ENCODE results near the gene GNB5. TPM values are rescaled to one million over a fixed set of nuclear protein-coding genes. Genes with fewer than 3 reads are reported as not detected.

The GNB5 gene
- total RNA-seq, 1 experiment from 2014 or later: 22.8 TPM

GRCh38 chr15:52148403-52148802 is 42.8 kb downstream of the GNB5 start:
- ChIA-PET CTCF (no interaction called here), POLR2A (ENCODE audit: low non-redundant PET) (no interaction called here)
- H3K27ac ChIP-seq (ENCODE audit: low read depth, low read length, poor library complexity, severe bottlenecking): no peak overlapping the region
- H3K27me3 ChIP-seq (replicated peaks; ENCODE audit: insufficient read depth, low read depth, low read length, poor library complexity): no peaks in the 10 kb centered on the region
- H3K9me3 ChIP-seq (ENCODE audit: low read depth, low read length, poor library complexity, severe bottlenecking): no peaks in the 10 kb centered on the region
- no peak for DNase-seq (ENCODE audit: low spot score)
- H3K4me3 ChIP-seq (ENCODE audit: low read depth, low read length, poor library complexity, severe bottlenecking): no peak overlapping the region
- H3K4me1 ChIP-seq (ENCODE audit: insufficient read depth, low read length, poor library complexity, severe bottlenecking): peaks cover 11% of the 10 kb centered on the region
- TF ChIP-seq EZH2 (IDR thresholded peaks at IDR 0.05; ENCODE audit: borderline replicate concordance, low read depth, low read length, poor library complexity, severe bottlenecking): no peak
- TF ChIP-seq CTCF (conservative IDR thresholded peaks at IDR 0.05; ENCODE audit: low read depth, low read length): no peak
- peaks cover 4% of the 10 kb centered on the region for H3K36me3 ChIP-seq (ENCODE audit: insufficient read depth, low read length, poor library complexity, severe bottlenecking)
- intact Hi-C loops (cut with micrococcal nuclease; ENCODE audit: unreplicated experiment): loop anchor here (10.0 kb wide), 1 partner anchor 364 kb away; no protein-coding TSS in a partner anchor
- BruUV-seq (replicated peaks): no TSS peak

- H3K27me3 ChIP-seq (replicated peaks; ENCODE audit: insufficient read depth, low read depth, low read length, poor library complexity): no peaks in the 10 kb centered on the region
- H3K9me3 ChIP-seq (ENCODE audit: low read depth, low read length, poor library complexity, severe bottlenecking): no peaks in the 10 kb centered on the region
- intact Hi-C loops (cut with micrococcal nuclease; ENCODE audit: unreplicated experiment): loop anchor here (10.0 kb wide), 1 partner anchor 362 kb away; no protein-coding TSS in a partner anchor
- no TSS peak for BruUV-seq (replicated peaks)
- TF ChIP-seq CTCF (conservative IDR thresholded peaks at IDR 0.05; ENCODE audit: low read depth, low read length) (no peak), EZH2 (IDR thresholded peaks at IDR 0.05; ENCODE audit: borderline replicate concordance, low read depth, low read length, poor library complexity, severe bottlenecking) (no peak)
- H3K4me1 ChIP-seq (ENCODE audit: insufficient read depth, low read length, poor library complexity, severe bottlenecking): peaks cover 11% of the 10 kb centered on the region
- POLR2A ChIA-PET (ENCODE audit: low non-redundant PET): interaction anchor here (0.7 kb wide), 1 partner anchor 8 kb away, joined by 3 read pairs; no protein-coding TSS in a partner anchor
- CTCF ChIA-PET: no interaction called here
- H3K27ac ChIP-seq (ENCODE audit: low read depth, low read length, poor library complexity, severe bottlenecking): no peak overlapping the region
- H3K4me3 ChIP-seq (ENCODE audit: low read depth, low read length, poor library complexity, severe bottlenecking): no peak overlapping the region
- H3K36me3 ChIP-seq (ENCODE audit: insufficient read depth, low read length, poor library complexity, severe bottlenecking): peaks cover 4% of the 10 kb centered on the region
- no peak for DNase-seq (ENCODE audit: low spot score)
Measured at GRCh38 chr15:52146776-52147175, 44.4 kb downstream of the GNB5 start.

GRCh38 chr15:52146261-52146660 is 44.9 kb downstream of the GNB5 start:
- Histone ChIP-seq H3K36me3 (ENCODE audit: insufficient read depth, low read length, poor library complexity, severe bottlenecking) (peaks cover 4% of the 10 kb centered on the region), H3K9me3 (ENCODE audit: low read depth, low read length, poor library complexity, severe bottlenecking) (no peaks in the 10 kb centered on the region), H3K4me1 (ENCODE audit: insufficient read depth, low read length, poor library complexity, severe bottlenecking) (peaks cover 11% of the 10 kb centered on the region), H3K4me3 (ENCODE audit: low read depth, low read length, poor library complexity, severe bottlenecking) (no peak overlapping the region), H3K27me3 (replicated peaks; ENCODE audit: insufficient read depth, low read depth, low read length, poor library complexity) (no peaks in the 10 kb centered on the region), H3K27ac (ENCODE audit: low read depth, low read length, poor library complexity, severe bottlenecking) (no peak overlapping the region)
- no TSS peak for BruUV-seq (replicated peaks)
- CTCF ChIA-PET: no interaction called here
- no peak for DNase-seq (ENCODE audit: low spot score)
- TF ChIP-seq CTCF (conservative IDR thresholded peaks at IDR 0.05; ENCODE audit: low read depth, low read length) (no peak), EZH2 (IDR thresholded peaks at IDR 0.05; ENCODE audit: borderline replicate concordance, low read depth, low read length, poor library complexity, severe bottlenecking) (no peak)
- POLR2A ChIA-PET (ENCODE audit: low non-redundant PET): interaction anchor here (0.7 kb wide), 1 partner anchor 8 kb away, joined by 3 read pairs; no protein-coding TSS in a partner anchor
- intact Hi-C loops (cut with micrococcal nuclease; ENCODE audit: unreplicated experiment): loop anchor here (10.0 kb wide), 1 partner anchor 361 kb away; no protein-coding TSS in a partner anchor

All from A673 (cell line).